Measurements from ENCODE around the gene MEG3. TPM values are rescaled to one million over a fixed set of nuclear protein-coding genes. Genes with fewer than 3 reads are reported as not detected.

The MEG3 gene
- total RNA-seq, 2 donors from 2014 or later: 5.3 to 15.3 TPM

DNA sequence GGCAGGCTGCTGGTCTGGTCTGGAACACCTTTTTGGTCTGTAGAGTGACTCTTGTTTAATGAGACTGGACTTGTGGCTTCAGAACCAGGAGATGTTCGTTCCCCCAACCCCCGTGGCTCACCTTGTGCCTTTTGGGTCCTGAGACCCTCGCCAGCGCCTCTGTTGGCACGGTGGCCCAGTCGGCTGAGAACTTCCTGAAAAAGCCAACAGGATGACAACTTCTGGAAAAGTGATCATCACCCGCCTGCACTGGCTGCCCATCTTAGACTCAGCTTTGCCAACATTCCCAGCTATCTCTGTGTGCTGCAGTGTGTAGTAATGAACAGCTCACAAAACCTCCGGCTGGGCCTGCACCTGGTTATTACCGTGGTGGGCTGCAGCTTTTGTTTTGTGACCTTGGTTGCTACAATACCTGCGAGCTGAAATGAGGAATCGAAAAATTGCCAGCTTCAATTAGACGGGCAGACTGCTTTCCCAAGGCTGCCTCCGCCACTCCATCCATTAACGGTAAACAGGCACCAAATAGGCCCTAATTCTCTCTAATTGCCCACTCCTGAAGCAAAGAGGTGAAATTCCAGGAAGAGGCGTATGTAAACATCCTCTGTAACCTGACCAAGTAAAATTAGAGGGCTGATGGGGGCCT is 16.0 kb downstream of the MEG3 start:
- DNase-seq: no peak
- Histone ChIP-seq H3K9me3 (ENCODE audit: control insufficient read depth, low read length) (no peaks in the 10 kb centered on the region), H3K36me3 (ENCODE audit: control insufficient read depth, insufficient read depth, low read length) (no peaks in the 10 kb centered on the region), H3K4me1 (ENCODE audit: control insufficient read depth, insufficient read depth, low read length) (peaks cover 21% of the 10 kb centered on the region), H3K27me3 (ENCODE audit: control insufficient read depth, insufficient read depth, low read length, poor library complexity, severe bottlenecking) (no peaks in the 10 kb centered on the region), H3K27ac (ENCODE audit: low read depth, low read length) (no peak overlapping the region), H3K9ac (ENCODE audit: extremely low read depth, low read length, poor library complexity, severe bottlenecking) (no peak overlapping the region), H3K4me3 (ENCODE audit: low read length) (no peak overlapping the region)
- 87 to 92% methylated on average over 10 to 15 of the region's 15 CpGs for WGBS, 2 experiments (ENCODE audit: insufficient coverage in 1 of 2, insufficient read length in 1 of 2)
- Mint-ChIP-seq H3K9me3 (no peaks in the 10 kb centered on the region), H3K4me3 (no peak overlapping the region), H3K27me3 (ENCODE audit: insufficient read depth) (no peaks in the 10 kb centered on the region), H3K4me1 (peaks cover 47% of the 10 kb centered on the region), H3K27ac (no peak overlapping the region), H3K36me3 (ENCODE audit: low read depth) (no peaks in the 10 kb centered on the region)
- TF ChIP-seq, protein P1, sequence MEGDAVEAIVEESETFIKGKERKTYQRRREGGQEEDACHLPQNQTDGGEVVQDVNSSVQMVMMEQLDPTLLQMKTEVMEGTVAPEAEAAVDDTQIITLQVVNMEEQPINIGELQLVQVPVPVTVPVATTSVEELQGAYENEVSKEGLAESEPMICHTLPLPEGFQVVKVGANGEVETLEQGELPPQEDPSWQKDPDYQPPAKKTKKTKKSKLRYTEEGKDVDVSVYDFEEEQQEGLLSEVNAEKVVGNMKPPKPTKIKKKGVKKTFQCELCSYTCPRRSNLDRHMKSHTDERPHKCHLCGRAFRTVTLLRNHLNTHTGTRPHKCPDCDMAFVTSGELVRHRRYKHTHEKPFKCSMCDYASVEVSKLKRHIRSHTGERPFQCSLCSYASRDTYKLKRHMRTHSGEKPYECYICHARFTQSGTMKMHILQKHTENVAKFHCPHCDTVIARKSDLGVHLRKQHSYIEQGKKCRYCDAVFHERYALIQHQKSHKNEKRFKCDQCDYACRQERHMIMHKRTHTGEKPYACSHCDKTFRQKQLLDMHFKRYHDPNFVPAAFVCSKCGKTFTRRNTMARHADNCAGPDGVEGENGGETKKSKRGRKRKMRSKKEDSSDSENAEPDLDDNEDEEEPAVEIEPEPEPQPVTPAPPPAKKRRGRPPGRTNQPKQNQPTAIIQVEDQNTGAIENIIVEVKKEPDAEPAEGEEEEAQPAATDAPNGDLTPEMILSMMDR (conservative IDR thresholded peaks at IDR 0.05): no peak

DNA sequence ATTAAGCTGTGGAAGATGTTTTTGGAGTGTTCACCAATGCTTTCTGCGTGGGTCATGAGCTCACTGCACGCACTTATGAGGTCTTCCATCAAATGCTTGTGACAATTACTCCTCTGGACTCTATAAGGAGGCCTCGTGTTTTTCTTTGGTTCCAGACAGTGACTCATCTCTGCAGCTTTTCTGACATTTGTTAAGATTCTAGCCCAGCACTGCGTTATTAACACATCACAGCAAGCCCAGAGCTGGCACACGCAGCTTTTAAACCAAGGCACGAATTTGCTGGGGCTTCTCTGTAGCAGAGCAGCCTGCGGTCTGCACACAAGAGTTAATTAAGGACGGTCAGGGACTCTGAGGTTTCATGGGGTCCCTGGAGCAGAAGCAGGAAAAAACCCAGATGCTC is 16.9 kb downstream of the MEG3 start:
- no peaks in the 10 kb centered on the region for H3K36me3 ChIP-seq (ENCODE audit: control insufficient read depth, insufficient read depth, low read length)
- Mint-ChIP-seq H3K36me3 (ENCODE audit: low read depth) (no peaks in the 10 kb centered on the region), H3K4me1 (peaks cover 44% of the 10 kb centered on the region), H3K9me3 (no peaks in the 10 kb centered on the region), H3K27me3 (ENCODE audit: insufficient read depth) (no peaks in the 10 kb centered on the region), H3K4me3 (no peak overlapping the region), H3K27ac (no peak overlapping the region)
- H3K4me1 ChIP-seq (ENCODE audit: control insufficient read depth, insufficient read depth, low read length): peaks cover 21% of the 10 kb centered on the region
- TF ChIP-seq, protein P1 (conservative IDR thresholded peaks at IDR 0.05): no peak
- 47 to 77% methylated on average over 5 to 8 of the region's 8 CpGs for WGBS, 2 experiments (ENCODE audit: insufficient coverage in 1 of 2, insufficient read length in 1 of 2)
- no peak for DNase-seq
- H3K9me3 ChIP-seq (ENCODE audit: control insufficient read depth, low read length): no peaks in the 10 kb centered on the region
- H3K4me3 ChIP-seq (ENCODE audit: low read length): no peak overlapping the region
- H3K9ac ChIP-seq (ENCODE audit: extremely low read depth, low read length, poor library complexity, severe bottlenecking): no peak overlapping the region
- peaks cover 5% of the 10 kb centered on the region for H3K27me3 ChIP-seq (ENCODE audit: control insufficient read depth, insufficient read depth, low read length, poor library complexity, severe bottlenecking)
- peak overlapping the region; percentile 39 for H3K27ac ChIP-seq (ENCODE audit: low read depth, low read length)

- no peaks in the 10 kb centered on the region for H3K9me3 Mint-ChIP-seq
- H3K4me3 Mint-ChIP-seq: no peak overlapping the region
- Histone ChIP-seq H3K4me3 (ENCODE audit: low read length) (no peak overlapping the region), H3K27ac (ENCODE audit: low read depth, low read length) (no peak overlapping the region), H3K27me3 (ENCODE audit: control insufficient read depth, insufficient read depth, low read length, poor library complexity, severe bottlenecking) (peaks cover 6% of the 10 kb centered on the region), H3K9ac (ENCODE audit: extremely low read depth, low read length, poor library complexity, severe bottlenecking) (no peak overlapping the region), H3K9me3 (ENCODE audit: control insufficient read depth, low read length) (no peaks in the 10 kb centered on the region), H3K4me1 (ENCODE audit: control insufficient read depth, insufficient read depth, low read length) (peaks cover 21% of the 10 kb centered on the region), H3K36me3 (ENCODE audit: control insufficient read depth, insufficient read depth, low read length) (no peaks in the 10 kb centered on the region)
- no peaks in the 10 kb centered on the region for H3K27me3 Mint-ChIP-seq (ENCODE audit: insufficient read depth)
- WGBS, 2 experiments (ENCODE audit: insufficient coverage in 1 of 2, insufficient read length in 1 of 2): 96 to 100% methylated on average over 1 to 4 of the region's 4 CpGs
- peaks cover 36% of the 10 kb centered on the region for H3K4me1 Mint-ChIP-seq
- TF ChIP-seq, protein P1 (conservative IDR thresholded peaks at IDR 0.05): no peak
- no peaks in the 10 kb centered on the region for H3K36me3 Mint-ChIP-seq (ENCODE audit: low read depth)
- H3K27ac Mint-ChIP-seq: no peak overlapping the region
- DNase-seq: no peak
Observed at GRCh38 chr14:100844082-100844408, 18.1 kb downstream of the MEG3 start.
